GM12891 (cell line): ENCODE data around the gene RHOU.

ENCODE experiments used
- POLR2A ChIP-seq: IDR thresholded peaks from 2 replicates; pipeline ENCODE4 v1.6.1; 2011; ENCODE audit warnings: low read depth, low read length, control low read depth
- POLR2AphosphoS5 ChIP-seq: IDR thresholded peaks from 2 replicates; pipeline ENCODE4 v1.6.1; 2011; ENCODE audit warnings: low read depth, low read length, control low read depth
- SPI1 ChIP-seq: IDR thresholded peaks from 2 replicates; pipeline ENCODE4 v1.6.1; 2011; ENCODE audit warnings: low read depth, low read length, control low read depth
- TAF1 ChIP-seq: IDR thresholded peaks from 2 replicates; pipeline ENCODE4 v1.6.1; 2011; ENCODE audit warnings: low read depth, low read length, control low read depth

GRCh38 chr1:228727681-228728171, 7.6 kb upstream of the RHOU start:
- TF ChIP-seq POLR2AphosphoS5, result no peak
- no peak for TF ChIP-seq POLR2A
- TF ChIP-seq TAF1, result no peak
- TF ChIP-seq SPI1, result no peak
